ENCODE data around the gene PCYOX1L.

The PCYOX1L gene

GRCh38 chr5:149358868-149359495 is 1.1 kb downstream of the PCYOX1L start:
- no peak for TF ChIP-seq USF1 (IDR thresholded peaks at IDR 0.05)
- no peak for TF ChIP-seq REST (IDR thresholded peaks at IDR 0.05; ENCODE audit: low read depth)
- no peak for TF ChIP-seq TCF12 (IDR thresholded peaks at IDR 0.05; ENCODE audit: low read depth)
- TF ChIP-seq TEAD4 (IDR thresholded peaks at IDR 0.05), result no peak
- TF ChIP-seq NFIC (IDR thresholded peaks at IDR 0.05), result no peak
- no peak for TF ChIP-seq YY1 (IDR thresholded peaks at IDR 0.05; ENCODE audit: low read depth)
- no peak for TF ChIP-seq MAX (IDR thresholded peaks at IDR 0.05)
- no peak for TF ChIP-seq RAD21 (IDR thresholded peaks at IDR 0.05; ENCODE audit: low read depth)
- no peak for TF ChIP-seq EP300 (IDR thresholded peaks at IDR 0.05; ENCODE audit: borderline replicate concordance)
- TF ChIP-seq EGR1 (IDR thresholded peaks at IDR 0.05), result no peak
- TF ChIP-seq FOXM1 (IDR thresholded peaks at IDR 0.05; ENCODE audit: borderline replicate concordance, low read depth), result no peak
- no peak for TF ChIP-seq CEBPB (IDR thresholded peaks at IDR 0.05)
- no peak for TF ChIP-seq ZBTB7A (IDR thresholded peaks at IDR 0.05; ENCODE audit: low read depth)
- TF ChIP-seq CREB1 (IDR thresholded peaks at IDR 0.05; ENCODE audit: low read depth), result no peak

- no peak for TF ChIP-seq TEAD4 (IDR thresholded peaks at IDR 0.05)
- TF ChIP-seq YY1 (IDR thresholded peaks at IDR 0.05; ENCODE audit: low read depth), result no peak
- TF ChIP-seq RAD21 (IDR thresholded peaks at IDR 0.05; ENCODE audit: low read depth), result no peak
- TF ChIP-seq NFIC (IDR thresholded peaks at IDR 0.05), result no peak
- no peak for TF ChIP-seq MAX (IDR thresholded peaks at IDR 0.05)
- TF ChIP-seq TAF1 (IDR thresholded peaks at IDR 0.05; ENCODE audit: low read depth), result no peak
- TF ChIP-seq FOXM1 (IDR thresholded peaks at IDR 0.05; ENCODE audit: borderline replicate concordance, low read depth), result no peak
- no peak for TF ChIP-seq TCF12 (IDR thresholded peaks at IDR 0.05; ENCODE audit: low read depth)
- TF ChIP-seq USF1 (IDR thresholded peaks at IDR 0.05), result no peak
- no peak for TF ChIP-seq CREB1 (IDR thresholded peaks at IDR 0.05; ENCODE audit: low read depth)
- TF ChIP-seq CEBPB (IDR thresholded peaks at IDR 0.05), result no peak
- no peak for TF ChIP-seq ZBTB7A (IDR thresholded peaks at IDR 0.05; ENCODE audit: low read depth)
Measured at GRCh38 chr5:149360272-149360671, 2.4 kb downstream of the PCYOX1L start.

- TF ChIP-seq TAF1 (IDR thresholded peaks at IDR 0.05; ENCODE audit: low read depth), result no peak
- TF ChIP-seq CEBPB (IDR thresholded peaks at IDR 0.05), result no peak
- no peak for TF ChIP-seq NFIC (IDR thresholded peaks at IDR 0.05)
- no peak for TF ChIP-seq FOXM1 (IDR thresholded peaks at IDR 0.05; ENCODE audit: borderline replicate concordance, low read depth)
- TF ChIP-seq USF1 (IDR thresholded peaks at IDR 0.05), result no peak
- TF ChIP-seq EGR1 (IDR thresholded peaks at IDR 0.05), result no peak
- TF ChIP-seq YY1 (IDR thresholded peaks at IDR 0.05; ENCODE audit: low read depth), result no peak
- TF ChIP-seq TEAD4 (IDR thresholded peaks at IDR 0.05), result no peak
- no peak for TF ChIP-seq TCF12 (IDR thresholded peaks at IDR 0.05; ENCODE audit: low read depth)
- no peak for TF ChIP-seq EP300 (IDR thresholded peaks at IDR 0.05; ENCODE audit: borderline replicate concordance)
- TF ChIP-seq MAX (IDR thresholded peaks at IDR 0.05), result no peak
- no peak for TF ChIP-seq RAD21 (IDR thresholded peaks at IDR 0.05; ENCODE audit: low read depth)
Measured at GRCh38 chr5:149362541-149362940, 4.7 kb downstream of the PCYOX1L start.

GRCh38 chr5:149363358-149363757 is 5.5 kb downstream of the PCYOX1L start:
- TF ChIP-seq CEBPB (IDR thresholded peaks at IDR 0.05) (no peak), MAX (IDR thresholded peaks at IDR 0.05) (no peak), YY1 (IDR thresholded peaks at IDR 0.05; ENCODE audit: low read depth) (no peak), RAD21 (IDR thresholded peaks at IDR 0.05; ENCODE audit: low read depth) (no peak), CREB1 (IDR thresholded peaks at IDR 0.05; ENCODE audit: low read depth) (no peak), REST (IDR thresholded peaks at IDR 0.05; ENCODE audit: low read depth) (no peak), TEAD4 (IDR thresholded peaks at IDR 0.05) (no peak), NFIC (IDR thresholded peaks at IDR 0.05) (no peak), EGR1 (IDR thresholded peaks at IDR 0.05) (no peak), FOXM1 (IDR thresholded peaks at IDR 0.05; ENCODE audit: borderline replicate concordance, low read depth) (no peak), TCF12 (IDR thresholded peaks at IDR 0.05; ENCODE audit: low read depth) (no peak), EP300 (IDR thresholded peaks at IDR 0.05; ENCODE audit: borderline replicate concordance) (no peak), ZBTB7A (IDR thresholded peaks at IDR 0.05; ENCODE audit: low read depth) (no peak), TAF1 (IDR thresholded peaks at IDR 0.05; ENCODE audit: low read depth) (no peak), USF1 (IDR thresholded peaks at IDR 0.05) (no peak)
